HG02588 (cell line): Measurements from ENCODE around the gene LRFN5.

Experiments used
- ATAC-seq: cut with Tn5 transposase; IDR thresholded peaks from one replicate; pipeline ENCODE4 v1.9.1; 2021; ENCODE audit warnings: mild to moderate bottlenecking, moderate library complexity; ENCODE audit not compliant: unreplicated experiment

The LRFN5 gene

DNA sequence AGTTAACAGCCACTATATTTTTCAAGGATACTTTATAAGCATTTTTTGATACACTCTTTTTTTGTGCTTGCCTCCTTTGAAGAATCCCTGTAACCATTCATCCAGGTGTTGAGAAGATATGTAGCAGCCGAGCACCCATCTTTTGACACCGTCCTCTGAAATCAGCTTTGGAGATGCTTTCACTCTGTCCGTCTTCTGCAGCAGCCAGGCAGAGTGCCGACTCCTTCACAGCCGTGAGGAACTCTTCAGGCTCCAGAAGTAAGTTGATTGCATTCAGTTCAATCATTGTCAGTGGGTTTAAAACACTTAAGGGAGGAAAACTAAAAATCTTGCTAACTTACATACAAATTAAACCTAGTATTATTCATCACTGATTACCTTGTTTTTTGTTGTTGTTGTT, 160.1 kb downstream of the LRFN5 start:
- ATAC-seq = no peak

- no peak for ATAC-seq
Observed at GRCh38 chr14:41773536-41774279, 167.0 kb downstream of the LRFN5 start.

GRCh38 chr14:41782511-41782910, 175.8 kb downstream of the LRFN5 start:
- ATAC-seq = no peak

DNA sequence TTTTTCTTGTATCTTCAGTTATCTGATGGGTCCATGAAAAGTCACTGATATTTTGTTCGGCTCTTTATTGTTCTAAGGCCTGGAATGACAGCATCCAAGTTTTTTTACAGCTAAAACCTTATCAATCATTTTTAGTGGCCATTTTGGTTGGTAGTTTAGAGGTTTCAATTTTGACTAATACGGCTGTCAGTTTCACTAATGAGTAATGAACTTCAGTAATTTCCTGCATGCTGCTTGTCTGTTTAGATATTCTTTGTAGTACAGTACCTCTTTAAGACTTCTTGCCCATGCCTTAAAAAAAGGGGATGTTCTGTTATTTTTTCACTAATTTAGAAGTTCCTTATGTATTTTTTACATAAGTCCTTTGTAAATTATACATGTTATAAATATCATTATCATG, 176.7 kb downstream of the LRFN5 start:
- no peak for ATAC-seq

GRCh38 chr14:41785696-41786095, 179.0 kb downstream of the LRFN5 start:
- ATAC-seq = no peak

- no peak for ATAC-seq
Observed at GRCh38 chr14:41799817-41800216, 193.1 kb downstream of the LRFN5 start.

GRCh38 chr14:41805633-41806032, 199.0 kb downstream of the LRFN5 start:
- no peak for ATAC-seq

- ATAC-seq = no peak
Observed at GRCh38 chr14:41806366-41806975, 199.8 kb downstream of the LRFN5 start.

GRCh38 chr14:41810362-41810761, 203.7 kb downstream of the LRFN5 start:
- no peak for ATAC-seq

- no peak for ATAC-seq
Observed at GRCh38 chr14:41817626-41818025, 210.9 kb downstream of the LRFN5 start.

DNA sequence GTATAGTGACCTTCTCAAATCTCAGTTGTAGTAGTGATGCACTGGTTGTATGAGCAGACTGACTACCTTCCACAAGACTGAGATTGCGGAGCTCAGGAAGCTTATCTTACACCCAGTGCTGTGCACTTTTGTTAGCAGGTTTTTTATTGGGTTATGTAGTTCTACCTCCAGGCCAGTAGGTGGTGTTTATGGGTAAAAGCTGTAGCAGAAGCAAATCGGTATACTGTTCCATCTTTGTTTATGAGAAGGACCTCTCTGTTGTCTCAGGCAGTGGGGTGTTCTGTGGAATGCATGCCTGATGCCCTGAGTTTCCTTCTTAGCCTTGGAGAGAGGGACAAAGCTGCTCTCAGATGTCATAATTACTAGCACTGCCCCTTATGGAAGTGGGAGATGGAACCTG, 217.8 kb downstream of the LRFN5 start:
- ATAC-seq = no peak

DNA sequence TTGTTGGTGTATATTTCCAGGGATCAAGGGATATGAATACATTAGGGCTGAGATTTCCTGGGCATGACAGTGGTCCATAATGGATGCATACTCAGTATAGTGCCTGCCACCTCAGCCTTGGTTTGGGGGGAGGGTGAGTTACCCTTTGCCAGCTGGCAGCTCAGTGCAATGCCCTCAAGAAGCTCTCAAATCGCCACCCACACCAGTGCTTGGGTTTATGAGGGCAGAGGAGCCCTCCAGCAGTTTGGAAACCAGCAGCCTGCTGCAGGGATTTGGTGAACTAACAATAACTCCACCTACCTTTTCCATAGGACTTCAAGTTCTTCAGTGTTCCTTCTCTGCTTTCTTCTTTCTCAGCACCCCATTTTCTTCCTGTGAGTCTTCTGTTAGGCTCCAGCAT, 218.9 kb downstream of the LRFN5 start:
- ATAC-seq = no peak

DNA sequence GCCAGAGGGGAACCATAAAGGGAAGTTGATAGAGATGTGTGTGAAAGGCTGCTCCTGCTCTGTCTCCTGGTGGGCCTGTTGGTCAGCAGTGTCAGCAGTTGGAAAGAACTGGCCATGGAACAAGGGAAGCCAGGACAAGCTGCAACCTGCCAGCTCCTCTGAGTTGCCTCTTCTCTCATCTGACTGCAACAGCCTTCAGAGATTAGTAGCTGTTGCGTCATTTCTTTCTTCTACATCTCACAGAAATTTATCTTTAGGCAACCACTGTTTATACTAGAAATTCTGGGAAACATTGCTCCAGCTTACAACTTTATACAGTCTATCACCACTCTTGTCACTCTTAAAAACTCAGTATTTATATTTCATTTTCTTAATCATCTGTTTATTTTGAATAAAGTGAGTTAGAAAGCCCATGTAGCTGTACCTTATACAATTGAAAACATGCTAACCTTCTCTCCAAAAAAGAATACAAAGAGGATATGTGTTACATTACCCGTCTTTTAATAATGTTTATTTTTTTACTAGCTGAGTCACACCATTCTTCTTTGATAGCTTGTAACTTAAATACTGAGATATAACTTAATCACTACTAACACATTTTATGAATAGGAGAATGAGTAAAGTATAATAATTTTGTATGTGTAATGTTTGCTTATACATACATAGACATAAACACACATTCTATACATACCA, 224.2 kb downstream of the LRFN5 start:
- ATAC-seq = no peak

GRCh38 chr14:41839661-41840060, 233.0 kb downstream of the LRFN5 start:
- ATAC-seq = no peak

GRCh38 chr14:41859336-41859735, 252.7 kb downstream of the LRFN5 start:
- ATAC-seq = no peak

- no peak for ATAC-seq
Observed at GRCh38 chr14:41860586-41860985, 253.9 kb downstream of the LRFN5 start.

- no peak for ATAC-seq
Observed at GRCh38 chr14:41865894-41866293, 259.2 kb downstream of the LRFN5 start.

DNA sequence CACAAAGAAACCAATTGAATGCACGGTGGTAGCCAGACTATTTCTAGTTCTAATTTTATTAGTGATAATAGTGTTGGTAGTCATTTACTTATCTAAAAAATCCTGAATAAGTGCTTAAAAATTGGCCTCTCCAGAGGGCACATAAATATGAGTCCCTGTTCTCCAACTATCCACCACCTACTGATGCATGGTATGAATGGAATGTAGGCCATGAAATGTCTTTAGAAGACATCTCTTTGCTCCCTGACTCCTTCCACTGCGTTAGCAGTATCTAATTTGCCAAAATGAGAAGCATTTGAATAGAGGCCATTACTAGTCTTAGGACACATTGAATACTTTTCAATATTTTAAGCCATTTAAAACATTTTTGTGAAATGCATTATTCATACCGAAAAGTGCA, 261.7 kb downstream of the LRFN5 start:
- ATAC-seq = no peak

GRCh38 chr14:41872931-41873685, 266.4 kb downstream of the LRFN5 start:
- no peak for ATAC-seq

DNA sequence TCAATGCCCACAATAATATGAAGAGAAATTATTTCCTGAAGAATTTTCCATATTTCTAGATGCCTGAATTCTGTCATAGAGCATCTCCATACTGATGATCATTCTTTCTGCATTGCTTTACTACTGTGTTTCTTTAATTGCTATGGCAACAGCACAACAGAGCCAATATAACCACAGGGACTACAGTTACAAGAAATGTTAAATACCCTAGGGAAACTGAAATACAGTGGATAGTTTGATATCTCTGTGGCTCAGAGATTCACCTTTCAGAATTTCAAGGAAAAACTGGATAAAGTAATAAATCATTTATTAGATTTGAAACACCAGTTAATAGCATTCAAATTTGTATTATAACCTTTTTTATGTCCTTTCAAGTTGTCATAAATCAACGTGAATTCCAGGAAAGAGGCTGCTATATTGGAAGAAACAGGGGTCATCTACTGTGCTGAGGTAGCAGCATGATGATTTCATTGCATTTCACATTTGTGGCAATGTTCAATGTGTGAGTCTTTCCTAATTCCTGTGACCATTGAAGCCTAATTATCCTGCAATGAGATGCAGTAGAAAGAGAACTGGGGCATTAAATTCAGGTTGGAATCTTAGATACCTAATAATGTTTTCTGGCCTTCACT, 267.1 kb downstream of the LRFN5 start:
- ATAC-seq = no peak

DNA sequence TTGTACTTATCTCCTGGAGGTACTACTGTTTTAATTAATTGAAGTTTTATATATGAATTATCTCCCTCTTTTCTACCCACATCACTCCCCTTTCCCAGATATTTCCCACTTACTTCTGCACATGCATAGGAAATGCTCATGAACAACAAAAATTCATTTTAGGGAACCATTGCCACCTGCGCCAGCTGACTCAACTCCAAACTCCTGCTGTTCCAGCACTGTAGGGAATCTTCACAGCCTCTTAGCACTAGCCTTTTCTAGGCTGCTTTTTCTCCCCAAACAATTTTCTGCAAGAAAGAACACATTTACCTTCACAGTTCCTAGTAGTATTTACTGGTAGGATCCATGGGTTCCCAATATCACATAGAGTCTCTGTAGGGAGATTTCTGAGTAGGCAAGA, 268.4 kb downstream of the LRFN5 start:
- no peak for ATAC-seq
